ENCODE data around the gene FUBP3.
"Not testable (repeated sequence)": the region's sequence is repeated elsewhere in the genome, so short reads cannot be mapped to it uniquely, and the experiment has no call there.

The FUBP3 gene

GRCh38 chr9:130557077-130557468 is 22.3 kb upstream of the FUBP3 start:
- DNase-seq = no peak

- DNase-seq = peak; percentile 32
Measured at GRCh38 chr9:130561056-130561455, 18.3 kb upstream of the FUBP3 start.

- DNase-seq = not testable (repeated sequence)
Measured at GRCh38 chr9:130562525-130562924, 16.9 kb upstream of the FUBP3 start.

- no peak for DNase-seq
Measured at GRCh38 chr9:130563797-130564196, 15.6 kb upstream of the FUBP3 start.

- DNase-seq = no peak
Measured at GRCh38 chr9:130565792-130566191, 13.6 kb upstream of the FUBP3 start.

- DNase-seq = no peak
Measured at GRCh38 chr9:130570208-130570607, 9.2 kb upstream of the FUBP3 start.

GRCh38 chr9:130575514-130575913 is 3.9 kb upstream of the FUBP3 start:
- no peak for DNase-seq

GRCh38 chr9:130576176-130576575 is 3.2 kb upstream of the FUBP3 start:
- no peak for DNase-seq

GRCh38 chr9:130579738-130580463 is 524 bp downstream of the FUBP3 start:
- no peak for DNase-seq

- DNase-seq = no peak
Measured at GRCh38 chr9:130581766-130582165, 2.4 kb downstream of the FUBP3 start.

- no peak for DNase-seq
Measured at GRCh38 chr9:130583271-130583670, 3.9 kb downstream of the FUBP3 start.

GRCh38 chr9:130587921-130588320 is 8.5 kb downstream of the FUBP3 start:
- DNase-seq = no peak

GRCh38 chr9:130588416-130588815 is 9.0 kb downstream of the FUBP3 start:
- no peak for DNase-seq

- DNase-seq = no peak
Measured at GRCh38 chr9:130589754-130590153, 10.4 kb downstream of the FUBP3 start.

GRCh38 chr9:130590305-130590704 is 10.9 kb downstream of the FUBP3 start:
- no peak for DNase-seq

GRCh38 chr9:130593020-130593419 is 13.6 kb downstream of the FUBP3 start:
- no peak for DNase-seq

- no peak for DNase-seq
Measured at GRCh38 chr9:130597228-130597627, 17.9 kb downstream of the FUBP3 start.

- no peak for DNase-seq
Measured at GRCh38 chr9:130598188-130598587, 18.8 kb downstream of the FUBP3 start.

- no peak for DNase-seq
Measured at GRCh38 chr9:130599625-130600024, 20.2 kb downstream of the FUBP3 start.

- no peak for DNase-seq
Measured at GRCh38 chr9:130601100-130601499, 21.7 kb downstream of the FUBP3 start.

GRCh38 chr9:130604295-130604694 is 24.9 kb downstream of the FUBP3 start:
- DNase-seq = no peak

- no peak for DNase-seq
Measured at GRCh38 chr9:130606887-130607600, 27.7 kb downstream of the FUBP3 start.

- no peak for DNase-seq
Measured at GRCh38 chr9:130607640-130608420, 28.5 kb downstream of the FUBP3 start.
